T-cell (primary cell): ENCODE measurements around the gene DYNLT2. TPM values are rescaled to one million over a fixed set of nuclear protein-coding genes. Genes with fewer than 3 reads are reported as not detected.

ENCODE experiments used
- ATAC-seq, 4 experiments: fragments of 200-7000 bp in 3 of 4; fragments of 150-1000 bp in 1 of 4; cut with Tn5 transposase; replicated peaks in 1 of 4; 1 replicate in 3 of 4; 2 replicates in 1 of 4; pipeline ENCODE4 v1.10.0; 2021; ENCODE audit warnings: moderate library complexity in 3 of 4, mild to moderate bottlenecking in 2 of 4, moderate number of reproducible peaks in 1 of 4
- CTCF ChIA-PET, 2 donors: fragments of 300-600 bp; sonication (Branson Sonifier 250); formaldehyde crosslinking; loops; one replicate each; lab custom pipeline; 2022; ENCODE audit warnings: antibody characterized with exemption in 2 of 2; lab: Charles Lee
- POLR2A ChIA-PET, 2 donors: fragments of 300-600 bp; sonication (Branson Sonifier 250); formaldehyde crosslinking; loops; one replicate each; lab custom pipeline; 2022; ENCODE audit warnings: antibody characterized with exemption in 2 of 2; lab: Charles Lee
- DNase-seq, 35 experiments: peaks; one replicate each; pipeline versions ENCODE4 v3.0.0 to v3.0.0-alpha.2; 2013 to 2023
- H3K27ac ChIP-seq: one replicate; pipeline ENCODE4 v1.5.1; 2013; ENCODE audit warnings: low read length
- H3K27me3 ChIP-seq, 2 experiments: replicated peaks in 1 of 2; 1 replicate in 1 of 2; 2 replicates in 1 of 2; pipeline versions ENCODE4 v1.6.1 to v1.7.0; 2013; ENCODE audit warnings: low read length in 1 of 2, mixed read lengths in 1 of 2; ENCODE audit not compliant: control insufficient read depth in 2 of 2, insufficient read depth in 2 of 2; ENCODE audit errors: extremely low read depth in 1 of 2
- H3K36me3 ChIP-seq, 2 donors: 1 replicate in 1 of 2; 2 replicates in 1 of 2; pipeline versions ENCODE4 v1.6.1 to v1.7.0; 2013; ENCODE audit warnings: low read length in 1 of 2; ENCODE audit not compliant: control insufficient read depth in 2 of 2, insufficient read depth in 1 of 2; ENCODE audit errors: extremely low read depth in 1 of 2
- H3K4me1 ChIP-seq, 2 experiments: 1 replicate in 1 of 2; 2 replicates in 1 of 2; pipeline versions ENCODE4 v1.6.1 to v1.7.0; 2013; ENCODE audit warnings: low read length in 2 of 2, mixed read lengths in 1 of 2; ENCODE audit not compliant: insufficient read depth in 2 of 2, control insufficient read depth in 1 of 2; ENCODE audit errors: extremely low read depth in 1 of 2
- H3K4me3 ChIP-seq, 2 donors: 1 replicate in 1 of 2; 2 replicates in 1 of 2; pipeline versions ENCODE4 v1.5.1 to v1.7.0; 2013; ENCODE audit warnings: mild to moderate bottlenecking in 2 of 2, low read length in 1 of 2, moderate library complexity in 1 of 2; ENCODE audit not compliant: control insufficient read depth in 1 of 2; ENCODE audit errors: extremely low read depth in 1 of 2
- H3K9me3 ChIP-seq: 2 replicates; pipeline ENCODE4 v1.7.0; 2013
- H3K27ac Mint-ChIP-seq, 2 donors: one replicate each; pipeline ENCODE4 v1.8.0; 2020 to 2021; ENCODE audit warnings: mild to moderate bottlenecking in 2 of 2, mixed read lengths in 2 of 2
- H3K27me3 Mint-ChIP-seq, 2 donors: one replicate each; pipeline ENCODE4 v1.8.0; 2021 to 2022; ENCODE audit warnings: mixed read lengths in 2 of 2
- H3K36me3 Mint-ChIP-seq: one replicate; pipeline ENCODE4 v1.8.0; 2021; ENCODE audit warnings: mixed read lengths
- H3K4me1 Mint-ChIP-seq, 3 donors: one replicate each; pipeline ENCODE4 v1.8.0; 2020 to 2022; ENCODE audit warnings: mixed read lengths in 3 of 3, mild to moderate bottlenecking in 1 of 3
- H3K4me3 Mint-ChIP-seq, 3 donors: one replicate each; pipeline ENCODE4 v1.8.0; 2020 to 2022; ENCODE audit warnings: mild to moderate bottlenecking in 3 of 3, mixed read lengths in 3 of 3, moderate library complexity in 3 of 3
- H3K9me3 Mint-ChIP-seq, 3 donors: one replicate each; pipeline ENCODE4 v1.8.0; 2020 to 2022; ENCODE audit warnings: mixed read lengths in 3 of 3
- WGBS: methylation state at CpG from one replicate; pipeline ENCODE4 v1.1.5; 2013; ENCODE audit warnings: missing lambda C conversion rate; ENCODE audit not compliant: insufficient coverage; 5-methylcytosine and 5-hydroxymethylcytosine counted together
- total RNA-seq, 35 experiments: library from RNA in 6 of 35; stranded (reverse) in 6 of 35; fragments of 120-200 nt in 1 of 35; gene quantifications; one replicate each; pipeline versions ENCODE4 v1.2.1 to v1.2.4 and lab custom pipeline; 2013 to 2026

The DYNLT2 gene
- total RNA-seq, 5 donors from 2014 or later (not counting 1 experiment from before 2014, with no cell fraction given) = 1.9 to 3.9 (median 2.7) TPM

GRCh38 chr6:169789944-169790927 is 38.9 kb upstream of the DYNLT2 start:
- DNase-seq (peak; percentile 31 to 80 (median 64)), ATAC-seq (peak; percentile 95 to 98 (median 97))
- Histone ChIP-seq H3K4me1 (peaks cover 2 to 14% of the 10 kb centered on the region in 2 experiments), H3K9me3 (no peaks in the 10 kb centered on the region), H3K27ac (no peak overlapping the region), H3K4me3 (peak overlapping the region; percentile 52 to 86), H3K27me3 (peaks cover 3 to 46% of the 10 kb centered on the region in 2 experiments), H3K36me3 (no peaks in the 10 kb centered on the region)
- ChIA-PET CTCF (interaction anchor here (0.5 to 2.6 kb wide), 21 partner anchors 14 to 1420 kb away, joined by 3 to 44 read pairs (median 3); no protein-coding TSS in a partner anchor), POLR2A (interaction anchor here (0.5 to 1.1 kb wide), 2 partner anchors 13 to 69 kb away, joined by 3 read pairs; no protein-coding TSS in a partner anchor)
- Mint-ChIP-seq H3K27ac (peak overlapping the region in 1 of 2 donors; percentile 39), H3K27me3 (peaks cover 24 to 31% of the 10 kb centered on the region in 2 donors), H3K4me3 (peak overlapping the region; percentile 81 to 87 (median 81)), H3K9me3 (no peaks in the 10 kb centered on the region), H3K4me1 (peaks cover 14 to 22% (median 18%) of the 10 kb centered on the region in 3 donors), H3K36me3 (no peaks in the 10 kb centered on the region)
- WGBS = under 1% methylated on average over 46 of the region's 61 CpGs

GRCh38 chr6:169789146-169789943 is 38.0 kb upstream of the DYNLT2 start:
- H3K27me3 ChIP-seq = peaks cover 3 to 41% of the 10 kb centered on the region in 2 experiments
- WGBS = 94% methylated on average over 17 of the region's 24 CpGs
- no peak overlapping the region for H3K27ac ChIP-seq
- POLR2A ChIA-PET = no interaction called here
- CTCF ChIA-PET = interaction anchor here (0.5 to 2.6 kb wide), 13 partner anchors 15 to 795 kb away, joined by 3 to 44 read pairs (median 4); no protein-coding TSS in a partner anchor
- H3K4me1 ChIP-seq = peaks cover 2 to 14% of the 10 kb centered on the region in 2 experiments
- no peaks in the 10 kb centered on the region for H3K9me3 ChIP-seq
- DNase-seq = no peak
- Mint-ChIP-seq H3K4me1 (peaks cover 14 to 22% (median 18%) of the 10 kb centered on the region in 3 donors), H3K27me3 (peaks cover 23 to 30% of the 10 kb centered on the region in 2 donors), H3K36me3 (no peaks in the 10 kb centered on the region), H3K9me3 (no peaks in the 10 kb centered on the region), H3K4me3 (peak overlapping the region; percentile 81 to 87 (median 81)), H3K27ac (no peak overlapping the region)
- H3K4me3 ChIP-seq = peak overlapping the region; percentile 52 to 86
- no peak for ATAC-seq
- peaks cover 0 to 3% of the 10 kb centered on the region in 2 donors for H3K36me3 ChIP-seq

GRCh38 chr6:169788809-169789145 is 37.4 kb upstream of the DYNLT2 start:
- Mint-ChIP-seq H3K27me3 (peaks cover 19 to 30% of the 10 kb centered on the region in 2 donors), H3K27ac (no peak overlapping the region), H3K4me3 (peak overlapping the region in 2 of 3 donors; percentile 58 to 87), H3K9me3 (no peaks in the 10 kb centered on the region), H3K36me3 (peaks cover 5% of the 10 kb centered on the region), H3K4me1 (peaks cover 14 to 22% (median 18%) of the 10 kb centered on the region in 3 donors)
- no peak overlapping the region for H3K27ac ChIP-seq
- ChIA-PET POLR2A (interaction anchor here in 1 of 2 donors (0.6 kb wide), 1 partner anchor 823 kb away, joined by 5 read pairs; no protein-coding TSS in a partner anchor), CTCF (interaction anchor here (0.6 to 1.1 kb wide), 3 partner anchors 9 to 741 kb away, joined by 3 to 4 read pairs (median 3); no protein-coding TSS in a partner anchor)
- H3K36me3 ChIP-seq = peaks cover 3 to 4% of the 10 kb centered on the region in 2 donors
- DNase-seq (no peak), ATAC-seq (no peak)
- no peaks in the 10 kb centered on the region for H3K9me3 ChIP-seq
- WGBS = 85% methylated on average over 4 of the region's 4 CpGs
- H3K27me3 ChIP-seq = peaks cover 3 to 38% of the 10 kb centered on the region in 2 experiments
- H3K4me3 ChIP-seq = no peak overlapping the region
- peaks cover 2 to 14% of the 10 kb centered on the region in 2 experiments for H3K4me1 ChIP-seq

- no peak overlapping the region for H3K4me3 ChIP-seq
- Mint-ChIP-seq H3K9me3 (no peaks in the 10 kb centered on the region), H3K4me1 (peaks cover 14 to 22% (median 18%) of the 10 kb centered on the region in 3 donors), H3K36me3 (peaks cover 11% of the 10 kb centered on the region), H3K27ac (no peak overlapping the region), H3K4me3 (no peak overlapping the region), H3K27me3 (peaks cover 10 to 21% of the 10 kb centered on the region in 2 donors)
- peaks cover 2 to 14% of the 10 kb centered on the region in 2 experiments for H3K4me1 ChIP-seq
- no peak for ATAC-seq
- DNase-seq = no peak
- H3K27me3 ChIP-seq = peaks cover 3 to 35% of the 10 kb centered on the region in 2 experiments
- ChIA-PET POLR2A (no interaction called here), CTCF (no interaction called here)
- H3K9me3 ChIP-seq = no peaks in the 10 kb centered on the region
- H3K36me3 ChIP-seq = peaks cover 3 to 4% of the 10 kb centered on the region in 2 donors
- H3K27ac ChIP-seq = no peak overlapping the region
- 88% methylated on average over 5 of the region's 7 CpGs for WGBS
Measured at GRCh38 chr6:169787797-169788196, 36.4 kb upstream of the DYNLT2 start.

GRCh38 chr6:169786349-169786748 is 35.0 kb upstream of the DYNLT2 start:
- peaks cover 2 to 14% of the 10 kb centered on the region in 2 experiments for H3K4me1 ChIP-seq
- ChIA-PET POLR2A (no interaction called here), CTCF (no interaction called here)
- H3K4me3 Mint-ChIP-seq = no peak overlapping the region
- 100% methylated on average over 2 of the region's 5 CpGs for WGBS
- ATAC-seq (no peak), DNase-seq (no peak)
- peaks cover 14 to 22% (median 17%) of the 10 kb centered on the region in 3 donors for H3K4me1 Mint-ChIP-seq
- no peak overlapping the region for H3K27ac Mint-ChIP-seq
- peaks cover 6% of the 10 kb centered on the region in 2 donors for H3K36me3 ChIP-seq
- H3K27ac ChIP-seq = no peak overlapping the region
- peaks cover 16% of the 10 kb centered on the region for H3K36me3 Mint-ChIP-seq
- peaks cover 3 to 9% of the 10 kb centered on the region in 2 donors for H3K27me3 Mint-ChIP-seq
- H3K9me3 Mint-ChIP-seq = no peaks in the 10 kb centered on the region
- H3K9me3 ChIP-seq = peaks cover 1% of the 10 kb centered on the region
- no peak overlapping the region for H3K4me3 ChIP-seq
- peaks cover 1 to 21% of the 10 kb centered on the region in 2 experiments for H3K27me3 ChIP-seq
